GM12891 (cell line): Measurements from ENCODE around the gene DYNC1I1.

ENCODE experiments used
- DNase-seq: peaks from one replicate; pipeline ENCODE4 v3.0.0; 2011; ENCODE audit warnings: low spot score; ENCODE audit not compliant: insufficient read length
- FAIRE-seq: peaks from 2 replicates; lab custom pipeline; 2011; peaks lifted over from hg19 to GRCh38; lab: Jason Lieb, UNC
- PAX5 ChIP-seq: IDR thresholded peaks from 2 replicates; pipeline ENCODE4 v1.6.1; 2011; ENCODE audit warnings: low read length, moderate library complexity, mild to moderate bottlenecking; ENCODE audit not compliant: insufficient read depth, severe bottlenecking
- POLR2A ChIP-seq: IDR thresholded peaks from 2 replicates; pipeline ENCODE4 v1.6.1; 2011; ENCODE audit warnings: low read depth, low read length, control low read depth
- POLR2AphosphoS5 ChIP-seq: IDR thresholded peaks from 2 replicates; pipeline ENCODE4 v1.6.1; 2011; ENCODE audit warnings: low read depth, low read length, control low read depth
- POU2F2 ChIP-seq: IDR thresholded peaks from 2 replicates; pipeline ENCODE4 v1.6.1; 2011; ENCODE audit warnings: low read depth, mild to moderate bottlenecking, control low read depth, low read length, moderate library complexity
- SPI1 ChIP-seq: IDR thresholded peaks from 2 replicates; pipeline ENCODE4 v1.6.1; 2011; ENCODE audit warnings: low read depth, low read length, control low read depth
- TAF1 ChIP-seq: IDR thresholded peaks from 2 replicates; pipeline ENCODE4 v1.6.1; 2011; ENCODE audit warnings: low read depth, low read length, control low read depth

DYNC1I1 gene

DNA sequence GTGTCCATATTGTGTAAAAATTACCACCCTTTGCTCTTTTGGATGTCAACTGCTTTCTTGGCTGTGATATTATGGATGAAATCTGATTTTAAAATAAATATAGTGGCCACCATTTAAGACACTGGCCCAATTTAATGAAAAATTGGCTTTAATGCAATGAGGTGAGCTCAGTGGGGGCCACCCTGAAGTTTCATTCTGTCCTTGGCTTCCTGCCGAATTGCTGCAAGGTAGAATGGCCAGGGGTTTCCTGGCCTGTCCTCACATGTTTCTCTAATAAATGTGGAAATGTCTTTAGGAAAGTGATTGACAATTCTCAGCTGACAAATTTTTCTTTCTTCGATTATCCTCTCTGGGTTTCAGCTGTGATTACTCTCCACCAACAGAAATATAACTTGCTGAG is 36.0 kb downstream of the DYNC1I1 start:
- DNase-seq (no peak), FAIRE-seq (no peak)
- TF ChIP-seq POU2F2 (no peak), POLR2A (no peak), TAF1 (no peak), PAX5 (no peak), SPI1 (no peak), POLR2AphosphoS5 (no peak)

DNA sequence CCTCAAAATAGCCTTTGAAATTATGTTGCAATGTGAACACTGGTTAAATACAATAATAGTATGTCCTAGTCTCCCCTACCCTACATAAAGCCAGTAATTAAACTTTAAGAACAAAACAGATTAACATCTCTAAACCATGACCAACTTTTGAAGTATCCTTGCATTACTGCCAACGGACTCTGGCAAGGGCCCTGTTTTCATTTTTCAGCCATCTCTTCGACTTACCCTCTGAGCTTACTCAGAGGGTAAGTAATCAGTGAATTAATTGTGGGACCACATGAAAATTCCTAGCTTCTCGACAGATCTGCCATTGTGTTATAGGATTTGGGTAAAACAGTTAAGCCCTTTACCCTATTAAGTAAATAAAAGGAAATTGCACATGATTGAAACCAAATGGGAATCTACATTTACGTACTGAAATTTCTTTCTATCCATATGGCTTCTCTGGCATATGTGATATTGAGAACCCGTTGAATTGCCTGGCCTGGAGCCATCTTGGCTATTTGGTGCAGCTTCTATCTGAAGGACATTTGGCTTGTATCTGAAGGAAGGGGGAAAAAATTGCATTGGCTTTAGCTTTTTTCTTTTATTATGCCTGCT is 39.6 kb downstream of the DYNC1I1 start:
- FAIRE-seq: no peak
- TF ChIP-seq POU2F2 (no peak), POLR2A (no peak), POLR2AphosphoS5 (no peak), PAX5 (no peak), SPI1 (no peak), TAF1 (no peak)
- no peak for DNase-seq

DNA sequence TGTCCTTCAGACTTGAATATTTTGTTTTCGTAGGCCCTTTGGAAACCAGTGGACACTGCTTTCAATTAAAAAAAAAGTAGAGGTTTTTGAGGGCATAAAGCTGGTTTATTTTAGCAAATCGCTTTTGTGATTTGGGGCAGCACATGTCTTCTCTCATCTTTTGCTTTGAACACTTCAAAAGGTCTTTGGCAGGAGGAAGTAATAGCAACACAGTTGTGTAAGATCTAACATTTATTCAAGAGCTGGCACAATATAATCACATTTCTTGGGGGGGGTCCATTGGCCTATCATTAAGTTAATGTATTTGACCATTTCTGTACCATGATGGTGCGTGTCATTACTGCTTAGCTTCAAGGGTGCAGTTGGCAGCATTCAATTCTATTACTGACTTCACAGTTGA is 42.4 kb downstream of the DYNC1I1 start:
- DNase-seq: no peak
- TF ChIP-seq TAF1 (no peak), POLR2AphosphoS5 (no peak), SPI1 (no peak), PAX5 (no peak), POLR2A (no peak), POU2F2 (no peak)
- FAIRE-seq: no peak

DNA sequence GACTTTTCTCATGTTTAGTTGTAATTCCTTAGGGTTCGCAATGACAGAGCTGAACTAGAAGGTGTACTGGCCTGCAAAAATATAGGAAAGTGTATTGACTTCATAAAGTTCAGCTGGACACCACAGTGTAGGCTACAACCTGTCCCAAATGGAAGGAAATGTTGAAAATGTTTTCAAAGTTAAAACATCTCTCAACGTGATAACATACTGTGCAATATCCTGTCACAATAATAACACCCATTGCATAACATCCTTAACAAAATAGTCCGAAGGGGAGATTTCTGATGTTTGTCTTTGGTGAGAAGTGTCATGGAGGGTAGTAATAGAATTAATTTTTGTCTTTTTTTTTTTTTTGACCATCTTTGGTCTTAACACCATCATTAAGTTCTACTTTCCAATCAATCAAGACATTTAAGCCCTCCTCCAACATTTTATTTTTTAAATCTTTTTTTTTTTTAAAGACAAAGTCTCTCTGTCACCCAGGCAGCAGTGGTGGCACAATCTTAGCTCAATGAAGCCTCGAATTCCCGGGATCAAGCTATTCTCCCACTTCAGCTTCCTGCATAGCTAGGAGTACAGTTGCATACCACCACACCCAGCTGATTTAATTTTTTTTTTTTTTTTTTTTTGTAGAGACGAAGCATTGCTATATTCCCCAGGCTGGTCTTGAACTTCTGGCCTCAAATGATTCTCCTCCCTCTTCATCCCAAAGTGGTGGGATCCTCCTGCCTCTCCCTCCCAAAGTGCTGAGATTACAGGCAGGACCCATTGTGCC is 45.7 kb downstream of the DYNC1I1 start:
- no peak for TF ChIP-seq TAF1
- no peak for TF ChIP-seq POLR2A
- no peak for TF ChIP-seq POU2F2
- no peak for TF ChIP-seq POLR2AphosphoS5
- no peak for TF ChIP-seq PAX5
- TF ChIP-seq SPI1: no peak
- no peak for FAIRE-seq

DNA sequence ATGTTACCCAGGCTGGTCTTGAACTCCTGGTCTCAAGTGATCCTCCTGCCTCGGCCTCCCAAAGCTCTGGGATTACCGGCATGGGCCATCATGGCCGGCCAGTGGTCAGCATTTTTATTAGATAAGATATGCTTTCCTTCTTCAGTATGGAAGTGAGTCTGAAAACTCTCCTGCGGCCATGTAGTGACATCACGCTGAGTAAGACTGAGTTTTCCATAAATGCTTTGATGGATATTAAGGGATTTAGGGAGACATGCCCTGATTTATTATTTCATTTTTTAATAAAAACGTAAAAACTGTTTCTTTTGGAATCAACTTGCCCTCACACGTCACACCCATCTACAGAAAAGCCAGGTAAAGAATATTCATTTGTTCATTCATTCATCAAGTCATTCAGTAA is 48.4 kb downstream of the DYNC1I1 start:
- no peak for DNase-seq

More for the DNA sequence above, 45.7 kb downstream of the DYNC1I1 start:
- no peak for DNase-seq

DNA sequence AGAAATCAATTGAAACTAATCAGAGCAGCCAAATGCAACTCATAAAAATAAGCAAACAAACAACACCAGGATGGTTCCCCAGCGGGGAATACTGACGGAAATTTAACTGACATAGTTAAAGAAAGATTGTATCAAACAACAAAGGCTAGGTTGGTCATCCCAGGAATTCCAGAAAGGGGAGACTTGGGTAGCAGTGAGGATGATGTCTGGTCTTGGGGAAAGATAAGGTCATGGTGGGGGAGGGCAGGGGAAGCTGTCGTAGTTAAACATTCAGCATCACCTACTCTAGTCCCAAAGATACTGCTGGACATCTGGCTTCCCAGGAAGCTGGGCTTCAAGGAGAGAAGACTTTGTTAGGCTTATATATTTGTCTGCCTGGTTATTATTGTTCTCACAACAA is 50.4 kb downstream of the DYNC1I1 start:
- no peak for DNase-seq
- FAIRE-seq: no peak
- TF ChIP-seq POU2F2 (no peak), POLR2A (no peak), SPI1 (no peak), PAX5 (no peak), POLR2AphosphoS5 (no peak), TAF1 (no peak)

More for the DNA sequence above, 48.4 kb downstream of the DYNC1I1 start:
- no peak for TF ChIP-seq PAX5
- TF ChIP-seq SPI1: no peak
- no peak for TF ChIP-seq POLR2AphosphoS5
- TF ChIP-seq TAF1: no peak
- no peak for TF ChIP-seq POU2F2
- TF ChIP-seq POLR2A: no peak
- no peak for FAIRE-seq

DNA sequence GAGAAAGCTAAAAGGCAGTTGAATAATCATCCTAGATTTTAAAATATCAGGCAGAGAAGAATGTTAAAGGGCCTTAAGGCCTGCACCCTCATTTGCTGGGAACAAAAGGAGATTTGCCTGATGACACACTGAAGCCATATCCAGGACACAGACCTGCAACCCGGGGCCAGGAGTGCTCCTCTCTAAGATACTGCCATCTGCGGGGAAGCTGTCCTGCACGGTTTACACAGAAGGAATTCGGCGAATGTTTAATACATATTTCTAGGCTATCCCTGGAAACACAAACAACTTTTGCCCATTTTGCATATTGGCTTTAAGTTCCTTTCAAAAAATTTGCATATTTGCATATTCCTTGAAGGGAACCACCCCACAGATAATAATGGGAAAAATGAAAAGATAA is 52.3 kb downstream of the DYNC1I1 start:
- TF ChIP-seq POU2F2: no peak
- TF ChIP-seq SPI1: no peak
- TF ChIP-seq PAX5: no peak
- TF ChIP-seq POLR2A: no peak
- TF ChIP-seq POLR2AphosphoS5: no peak
- TF ChIP-seq TAF1: no peak
- FAIRE-seq: no peak

DNA sequence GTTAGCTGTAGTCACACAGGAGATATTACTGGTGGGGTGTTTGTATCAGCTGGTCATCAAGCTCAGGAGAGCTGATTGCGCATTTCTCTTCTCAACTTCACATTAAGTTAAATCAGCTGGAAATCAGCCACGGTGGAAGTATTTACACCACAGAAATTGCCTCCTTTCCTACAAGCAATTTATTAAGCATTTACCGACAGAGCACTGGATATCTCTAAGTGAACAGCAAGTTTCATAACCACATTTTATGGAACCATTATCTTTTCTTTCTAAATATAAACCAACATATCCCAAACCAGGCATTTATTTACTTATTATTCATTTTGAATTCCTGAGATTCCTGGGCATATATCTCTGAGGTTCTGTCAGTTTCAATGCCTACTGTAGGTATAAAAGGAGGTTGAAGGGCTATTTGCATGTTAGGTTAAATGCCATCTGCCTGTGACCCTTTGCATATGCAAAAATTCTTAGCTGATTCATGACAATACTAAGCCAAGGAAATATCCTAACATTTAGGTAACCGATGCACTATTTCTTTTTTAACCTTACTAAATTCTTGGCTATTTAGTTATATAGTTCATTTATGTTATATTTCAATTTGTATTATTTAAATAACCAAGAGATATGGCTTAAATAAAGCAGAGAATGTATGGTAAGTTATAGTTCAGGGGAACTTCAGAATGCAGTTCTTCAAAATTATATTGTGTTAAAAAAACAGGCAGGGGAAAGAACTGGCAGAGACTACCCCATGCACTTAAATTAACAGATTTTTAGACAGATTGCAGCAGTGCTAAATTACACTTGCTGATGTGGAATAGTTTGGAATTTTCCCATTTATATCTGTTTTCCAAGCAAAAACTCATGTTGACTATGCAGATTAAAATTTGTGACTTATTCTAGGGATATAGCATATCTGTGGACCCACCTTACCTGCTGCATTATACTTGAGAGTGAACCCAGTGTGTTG is 56.8 kb downstream of the DYNC1I1 start:
- TF ChIP-seq PAX5 (no peak), SPI1 (no peak), POU2F2 (no peak), TAF1 (no peak), POLR2A (no peak), POLR2AphosphoS5 (no peak)
- DNase-seq (no peak), FAIRE-seq (no peak)

More for the DNA sequence above, 52.3 kb downstream of the DYNC1I1 start:
- no peak for DNase-seq
